ENCODE data around the gene CD226.

- TF ChIP-seq CTCF (IDR thresholded peaks at IDR 0.05) (no peak), EP300 (IDR thresholded peaks at IDR 0.05) (no peak)
Measured at GRCh38 chr18:69898241-69898861, 49.3 kb downstream of the CD226 start.
